GM12864 (cell line): ENCODE data around the gene PDGFD.

Source experiments
- DNase-seq: peaks from one replicate; pipeline ENCODE4 v3.0.0-alpha.2; 2011; ENCODE audit warnings: low read depth
- H3K4me3 ChIP-seq: 2 replicates; pipeline ENCODE4 v1.5.1; 2011; ENCODE audit warnings: mild to moderate bottlenecking, low read depth, low read length, control low read depth
- TF ChIP-seq, protein P1 (sequence below): IDR thresholded peaks from 2 replicates; pipeline ENCODE4 v1.5.1; 2011; ENCODE audit warnings: low read depth, mild to moderate bottlenecking, moderate library complexity, low read length, control low read depth, inconsistent platforms; ENCODE audit errors: missing control alignments

Gene PDGFD

DNA sequence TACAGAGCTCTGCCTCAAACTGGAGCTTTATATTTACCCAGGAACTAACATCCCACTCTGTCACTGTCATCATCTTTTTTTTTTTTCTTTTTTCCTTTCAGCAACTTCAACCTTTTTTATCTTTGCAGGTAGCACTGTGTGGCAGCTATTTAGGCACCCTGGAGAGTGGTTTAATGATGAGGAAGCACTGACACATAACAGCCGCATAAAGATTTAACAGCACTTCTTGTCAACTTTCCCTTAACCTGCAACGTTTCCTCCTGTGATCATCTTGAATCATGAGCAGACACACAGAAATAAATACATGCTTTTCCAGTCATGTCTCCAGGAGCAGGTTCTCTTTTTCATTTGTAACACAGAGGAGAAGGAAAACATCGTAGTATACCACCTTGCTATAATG is 34.8 kb downstream of the PDGFD start:
- no peak overlapping the region for H3K4me3 ChIP-seq
- TF ChIP-seq, protein P1, sequence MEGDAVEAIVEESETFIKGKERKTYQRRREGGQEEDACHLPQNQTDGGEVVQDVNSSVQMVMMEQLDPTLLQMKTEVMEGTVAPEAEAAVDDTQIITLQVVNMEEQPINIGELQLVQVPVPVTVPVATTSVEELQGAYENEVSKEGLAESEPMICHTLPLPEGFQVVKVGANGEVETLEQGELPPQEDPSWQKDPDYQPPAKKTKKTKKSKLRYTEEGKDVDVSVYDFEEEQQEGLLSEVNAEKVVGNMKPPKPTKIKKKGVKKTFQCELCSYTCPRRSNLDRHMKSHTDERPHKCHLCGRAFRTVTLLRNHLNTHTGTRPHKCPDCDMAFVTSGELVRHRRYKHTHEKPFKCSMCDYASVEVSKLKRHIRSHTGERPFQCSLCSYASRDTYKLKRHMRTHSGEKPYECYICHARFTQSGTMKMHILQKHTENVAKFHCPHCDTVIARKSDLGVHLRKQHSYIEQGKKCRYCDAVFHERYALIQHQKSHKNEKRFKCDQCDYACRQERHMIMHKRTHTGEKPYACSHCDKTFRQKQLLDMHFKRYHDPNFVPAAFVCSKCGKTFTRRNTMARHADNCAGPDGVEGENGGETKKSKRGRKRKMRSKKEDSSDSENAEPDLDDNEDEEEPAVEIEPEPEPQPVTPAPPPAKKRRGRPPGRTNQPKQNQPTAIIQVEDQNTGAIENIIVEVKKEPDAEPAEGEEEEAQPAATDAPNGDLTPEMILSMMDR = no peak
- DNase-seq = no peak

DNA sequence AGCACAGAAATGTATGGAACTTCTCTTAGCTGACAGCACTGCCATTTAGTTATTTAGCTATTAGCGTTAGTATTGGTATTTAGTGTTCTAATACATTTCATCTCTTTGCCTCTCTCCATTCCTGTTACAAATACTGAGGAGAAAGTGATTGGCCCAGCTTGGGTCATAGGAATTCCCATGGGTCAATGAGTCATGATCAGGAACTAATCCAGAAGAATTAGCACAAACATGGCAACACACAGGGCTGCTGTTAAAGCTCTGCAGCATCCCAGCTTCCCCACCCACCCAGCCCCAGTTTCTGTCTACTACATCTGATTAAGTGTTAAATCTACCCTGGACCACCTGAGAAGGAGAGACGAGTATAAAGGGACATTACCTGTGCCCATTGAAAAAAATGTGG is 36.1 kb downstream of the PDGFD start:
- H3K4me3 ChIP-seq = no peak overlapping the region
- TF ChIP-seq, protein P1 = no peak
- DNase-seq = no peak

DNA sequence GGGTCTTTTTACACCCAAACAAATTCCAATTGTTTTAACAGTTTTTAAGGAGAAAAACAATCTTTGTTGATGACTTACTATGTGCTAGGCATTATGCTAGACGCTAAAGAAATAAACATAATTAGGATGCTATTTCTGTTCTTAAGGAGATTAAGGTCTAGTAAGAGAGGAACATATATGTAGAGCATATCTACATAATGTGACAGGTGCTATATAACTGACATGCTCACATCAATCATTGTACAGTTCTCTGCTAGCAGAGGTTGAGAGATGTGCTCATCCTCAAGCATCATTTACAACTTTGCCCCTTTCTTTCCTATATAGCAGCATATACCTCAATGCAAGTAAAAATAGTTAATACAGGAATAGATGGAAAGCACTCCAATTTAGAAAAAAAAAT is 37.5 kb downstream of the PDGFD start:
- H3K4me3 ChIP-seq = no peak overlapping the region
- TF ChIP-seq, protein P1 = no peak
- DNase-seq = no peak

DNA sequence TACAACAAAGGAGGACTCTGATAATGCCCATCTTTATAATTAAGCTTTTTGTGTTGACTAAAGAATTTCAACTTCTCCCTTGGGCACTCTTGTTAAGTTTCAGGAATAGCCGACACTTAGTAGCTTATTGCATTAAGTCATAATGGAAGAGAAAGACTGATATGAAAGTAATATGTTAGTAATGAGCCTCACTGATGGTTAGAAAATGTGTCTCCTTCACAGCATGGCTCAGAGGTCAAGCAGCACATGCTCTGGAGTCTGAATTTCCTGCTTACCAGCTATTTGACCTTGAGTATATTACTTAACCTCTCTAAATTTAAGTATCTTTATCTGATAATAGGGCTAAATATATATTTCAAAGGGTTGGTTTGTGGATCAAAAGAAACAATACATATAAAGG is 39.0 kb downstream of the PDGFD start:
- H3K4me3 ChIP-seq = no peak overlapping the region
- TF ChIP-seq, protein P1 = no peak
- DNase-seq = no peak

DNA sequence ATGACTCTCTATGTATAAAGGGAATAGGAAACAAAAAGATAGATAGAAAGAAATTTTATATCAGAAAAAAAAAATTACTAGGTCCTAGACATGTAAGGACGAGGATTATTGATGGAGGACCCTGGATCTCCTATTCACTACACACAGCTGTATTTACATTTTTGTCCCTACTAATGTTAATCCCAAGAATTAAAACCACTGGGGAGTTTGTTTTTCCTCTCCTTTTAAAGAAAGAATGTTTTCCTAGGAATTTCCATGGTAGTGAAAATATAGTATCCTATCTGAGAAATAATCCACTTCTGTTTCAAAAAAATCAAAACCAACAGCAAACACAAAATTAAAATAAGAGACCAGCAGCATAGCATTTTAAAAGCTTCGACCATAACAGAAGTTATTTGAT is 41.1 kb downstream of the PDGFD start:
- no peak overlapping the region for H3K4me3 ChIP-seq
- TF ChIP-seq, protein P1 = no peak
- DNase-seq = no peak

DNA sequence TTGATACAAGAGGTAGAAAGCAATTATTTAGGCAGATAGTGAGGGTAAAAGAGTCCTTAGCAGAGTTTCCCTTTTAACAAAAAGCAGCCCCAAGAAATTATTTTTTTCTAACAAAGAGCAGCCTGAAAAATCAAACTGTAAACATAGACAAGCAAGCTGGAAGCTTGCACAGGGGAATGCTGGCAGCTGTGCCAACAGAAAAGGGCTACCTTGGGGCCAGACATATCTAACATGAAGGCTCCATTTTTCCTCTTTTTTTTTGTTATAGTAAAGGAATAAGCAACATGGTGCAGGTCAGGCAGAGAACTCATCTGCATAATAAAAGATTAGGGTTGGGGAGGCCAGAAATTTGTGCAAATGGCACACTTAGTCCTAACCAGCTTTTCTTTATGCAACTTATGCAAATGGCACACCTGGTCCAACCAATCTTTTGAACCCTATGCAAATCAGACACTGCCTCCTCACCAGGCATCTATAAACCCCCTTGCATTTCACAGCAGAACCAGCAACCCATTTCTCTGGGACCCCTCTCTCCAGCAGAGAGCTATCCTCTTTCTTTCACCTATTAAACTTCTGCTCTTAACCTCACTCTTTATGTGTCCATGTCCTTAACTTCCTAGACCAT is 41.8 kb downstream of the PDGFD start:
- no peak overlapping the region for H3K4me3 ChIP-seq
- DNase-seq = no peak
- TF ChIP-seq, protein P1 = no peak

DNA sequence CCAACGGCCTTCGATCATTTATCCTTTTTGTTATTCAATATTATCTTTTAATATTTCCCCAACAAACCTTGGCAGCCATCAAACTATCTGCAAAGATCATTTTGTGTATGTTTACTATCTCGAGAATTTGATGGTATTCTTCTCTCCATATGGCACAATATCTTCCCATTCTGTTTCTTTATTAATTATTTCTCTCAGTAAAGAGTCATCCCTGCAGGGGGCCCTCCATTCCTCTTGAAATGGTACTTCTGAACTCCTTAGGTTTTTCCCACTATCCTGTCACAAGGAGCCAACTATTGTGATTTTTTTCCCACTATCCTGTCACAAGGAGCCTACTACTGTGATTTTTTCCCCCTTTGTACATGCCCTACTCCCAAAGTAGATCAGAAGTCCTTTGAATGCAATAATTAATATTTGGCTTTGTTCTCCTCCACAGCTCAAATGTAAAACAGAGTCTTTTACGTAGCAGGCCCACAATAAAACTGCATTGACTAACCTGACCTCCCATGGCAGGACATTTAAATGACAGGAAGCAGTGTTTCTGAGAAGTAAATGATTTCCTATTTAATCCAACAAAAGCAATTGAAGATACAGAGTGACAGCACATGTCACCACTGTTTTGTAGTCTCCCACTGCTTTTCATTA is 43.3 kb downstream of the PDGFD start:
- no peak for DNase-seq
- no peak overlapping the region for H3K4me3 ChIP-seq
- TF ChIP-seq, protein P1 = no peak
